Esophagus mucosa (tissue), 1 donor: ENCODE data around the gene CYTH2. TPM values are rescaled to one million over a fixed set of nuclear protein-coding genes. Genes with fewer than 3 reads are reported as not detected.
"Not testable (repeated sequence)": the region's sequence is repeated elsewhere in the genome, so short reads cannot be mapped to it uniquely, and the experiment has no call there.

Source experiments
- ATAC-seq: fragments of 200-7000 bp; cut with Tn5 transposase; one replicate; pipeline ENCODE4 v1.9.1; 2020
- total RNA-seq: library from RNA; stranded (reverse); gene quantifications from one replicate; pipeline ENCODE4 v1.2.4, GENCODE V29; 2023
- donor health status: DM: yes; HTN: yes; CAD: no.

Gene CYTH2
- total RNA-seq, 1 donor from 2014 or later, result 47.2 TPM

GRCh38 chr19:48477067-48477685 is 8.0 kb downstream of the CYTH2 start:
- no peak for ATAC-seq

DNA sequence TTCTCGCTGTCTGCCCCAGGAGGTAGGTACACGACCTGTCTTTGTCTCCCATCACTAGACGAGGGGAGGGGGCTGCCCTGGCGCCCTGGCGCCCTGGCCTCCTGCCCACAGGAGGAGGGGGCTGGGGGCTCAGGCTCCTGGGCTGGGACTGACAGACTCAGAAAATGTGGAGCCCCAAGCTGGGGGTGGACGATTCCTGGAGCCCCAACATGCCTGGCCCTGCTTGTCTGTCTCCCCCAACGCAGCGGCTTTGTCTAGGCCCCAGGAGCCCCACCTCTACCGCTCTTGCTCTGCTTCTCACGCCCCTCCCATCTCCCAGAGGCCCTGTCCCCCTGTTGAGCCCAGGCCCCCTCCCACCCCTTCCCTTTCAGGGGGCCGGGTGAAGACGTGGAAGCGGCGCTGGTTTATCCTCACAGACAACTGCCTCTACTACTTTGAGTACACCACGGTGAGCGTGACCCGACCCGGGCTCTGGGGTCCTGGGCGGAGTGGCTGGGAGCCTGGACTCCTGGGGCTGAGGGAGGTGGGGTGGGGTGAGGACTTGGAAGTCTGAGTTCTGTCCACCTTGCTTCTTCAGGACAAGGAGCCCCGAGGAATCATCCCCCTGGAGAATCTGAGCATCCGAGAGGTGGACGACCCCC is 8.6 kb downstream of the CYTH2 start:
- ATAC-seq, result no peak

DNA sequence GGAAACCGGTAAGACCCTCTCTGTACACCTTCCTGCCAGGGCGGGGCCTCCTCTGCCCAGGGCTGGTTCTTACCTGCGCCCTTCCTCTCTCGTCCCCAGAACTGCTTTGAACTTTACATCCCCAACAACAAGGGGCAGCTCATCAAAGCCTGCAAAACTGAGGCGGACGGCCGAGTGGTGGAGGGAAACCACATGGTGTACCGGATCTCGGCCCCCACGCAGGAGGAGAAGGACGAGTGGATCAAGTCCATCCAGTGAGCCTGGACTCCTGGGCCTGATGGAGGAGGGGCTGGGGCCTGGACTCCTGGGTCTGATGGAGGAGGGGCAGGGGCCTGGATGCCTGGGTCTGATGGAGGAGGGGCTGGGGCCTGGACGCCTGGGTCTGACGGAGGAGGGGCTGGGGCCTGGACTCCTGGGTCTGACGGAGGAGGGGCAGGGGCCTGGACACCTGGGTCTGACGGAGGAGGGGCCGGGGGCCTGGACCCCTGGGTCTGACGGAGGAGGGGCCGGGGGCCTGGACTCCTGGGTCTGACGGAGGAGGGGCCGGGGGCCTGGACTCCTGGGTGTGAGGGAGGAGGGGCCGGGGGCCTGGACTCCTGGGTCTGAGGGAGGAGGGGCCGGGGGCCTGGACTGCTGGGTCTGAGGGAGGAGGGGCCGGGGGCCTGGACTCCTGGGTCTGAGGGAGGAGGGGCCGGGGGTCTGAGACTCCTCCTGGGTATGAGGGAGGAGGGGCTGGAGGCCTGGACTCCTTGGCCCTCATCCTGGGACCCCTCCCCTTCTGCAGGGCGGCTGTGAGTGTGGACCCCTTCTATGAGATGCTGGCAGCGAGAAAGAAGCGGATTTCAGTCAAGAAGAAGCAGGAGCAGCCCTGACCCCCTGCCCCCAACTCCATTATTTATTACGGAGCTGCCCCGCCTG is 9.4 kb downstream of the CYTH2 start:
- no peak for ATAC-seq

- ATAC-seq, result peak; percentile 14
Observed at GRCh38 chr19:48479686-48480085, 10.5 kb downstream of the CYTH2 start.

DNA sequence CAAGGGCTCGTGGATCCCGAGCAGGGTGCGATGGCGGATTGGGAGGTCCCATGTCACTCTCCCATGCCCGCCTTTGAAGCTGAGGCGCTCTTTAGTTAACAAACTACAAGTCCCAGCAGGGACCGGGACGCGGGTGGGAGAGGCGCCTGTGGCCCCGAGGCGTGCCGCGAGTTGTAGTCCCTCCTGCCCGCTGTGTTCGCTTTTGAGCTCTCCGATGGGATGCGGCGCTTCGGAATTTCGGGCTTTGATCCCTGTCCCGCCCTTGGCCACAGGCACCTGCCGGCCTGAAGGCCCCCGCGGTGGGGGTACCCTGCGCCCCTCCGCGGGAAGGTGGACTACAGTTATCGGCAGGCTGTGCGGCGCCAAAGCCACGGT is 11.0 kb downstream of the CYTH2 start:
- peak; percentile 48 for ATAC-seq

DNA sequence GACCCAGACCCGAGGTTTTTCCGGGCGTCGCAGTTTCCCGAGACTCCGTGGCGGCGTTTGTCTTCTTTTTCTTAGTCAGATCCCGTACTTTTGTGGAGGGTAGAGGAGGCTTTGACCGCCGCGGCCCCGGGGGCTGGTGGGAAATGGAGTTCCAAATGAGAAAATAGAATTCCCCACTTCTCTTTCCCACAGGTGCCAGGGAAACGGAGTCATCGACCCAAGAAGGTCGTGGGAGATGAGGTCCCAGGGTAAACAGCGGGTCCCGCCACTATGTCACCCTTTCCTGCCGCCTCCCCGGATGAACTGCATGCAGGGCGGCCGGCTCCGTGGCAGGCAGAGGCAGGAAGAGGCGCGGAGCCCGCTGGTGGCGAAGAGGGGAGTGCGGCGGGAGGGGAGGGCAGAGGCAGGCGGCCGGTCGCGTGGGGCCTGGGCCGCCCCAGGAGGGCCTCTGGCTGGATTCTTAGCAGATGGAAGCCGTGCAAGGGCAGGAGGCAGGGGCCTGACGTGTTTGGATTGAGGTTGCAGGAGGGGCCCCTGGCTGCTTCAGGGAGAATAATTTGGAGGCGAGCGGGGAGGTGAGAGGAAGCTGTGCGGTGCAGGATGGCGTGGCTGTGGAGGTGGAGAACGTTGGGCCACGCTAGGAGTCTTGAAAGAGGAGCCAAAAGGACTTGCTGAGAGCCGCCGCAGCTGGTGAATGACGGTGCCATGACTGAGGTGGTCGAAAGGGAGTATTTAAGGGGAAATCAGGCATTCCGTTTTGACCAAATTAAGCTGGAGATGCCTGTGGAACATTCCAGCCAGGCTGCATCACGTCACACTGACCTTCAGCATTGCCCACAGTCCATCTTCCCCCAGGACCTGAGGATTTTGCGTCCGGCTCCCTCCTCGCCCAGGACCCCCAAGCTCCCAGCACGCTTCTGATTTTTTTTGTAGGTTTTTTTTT is 11.7 kb downstream of the CYTH2 start:
- ATAC-seq, result peak; percentile 33

DNA sequence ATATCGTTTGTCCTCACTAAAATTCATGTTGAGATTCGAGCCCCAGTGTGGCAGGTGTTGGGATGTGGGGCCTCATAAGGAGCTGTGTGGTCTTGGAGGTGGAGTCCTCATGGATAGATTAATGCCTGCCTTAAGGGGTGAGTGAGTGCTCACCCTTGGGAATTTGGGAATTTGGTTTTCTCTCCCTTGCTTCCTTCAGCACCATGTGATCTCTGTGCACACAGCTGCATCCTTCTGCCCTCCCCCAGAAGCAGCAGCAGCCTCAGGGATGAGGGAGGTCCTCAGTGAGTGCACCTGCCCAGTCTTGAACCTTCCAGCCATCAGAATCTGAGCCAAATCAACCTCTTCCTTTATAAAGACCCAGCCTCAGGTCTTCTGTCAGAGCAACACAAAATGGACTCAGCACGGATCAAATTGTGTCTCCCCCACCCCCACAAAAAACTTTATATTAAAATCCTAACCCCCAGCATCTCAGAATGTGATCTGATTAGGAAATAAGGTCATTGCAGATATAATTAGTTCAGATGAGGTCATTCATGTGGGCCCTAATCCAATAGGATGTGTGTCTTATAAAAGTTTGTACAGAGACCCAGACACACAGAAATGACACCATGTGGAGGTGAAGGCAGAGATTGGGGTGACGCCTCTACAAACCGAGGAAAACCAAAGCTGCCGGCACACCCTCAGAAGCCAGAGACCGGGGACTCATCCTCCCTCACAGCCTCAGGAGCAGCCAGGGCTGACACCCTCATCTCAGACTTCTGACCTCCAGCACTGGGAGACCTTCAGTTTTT is 12.9 kb downstream of the CYTH2 start:
- ATAC-seq, result peak; percentile 12

DNA sequence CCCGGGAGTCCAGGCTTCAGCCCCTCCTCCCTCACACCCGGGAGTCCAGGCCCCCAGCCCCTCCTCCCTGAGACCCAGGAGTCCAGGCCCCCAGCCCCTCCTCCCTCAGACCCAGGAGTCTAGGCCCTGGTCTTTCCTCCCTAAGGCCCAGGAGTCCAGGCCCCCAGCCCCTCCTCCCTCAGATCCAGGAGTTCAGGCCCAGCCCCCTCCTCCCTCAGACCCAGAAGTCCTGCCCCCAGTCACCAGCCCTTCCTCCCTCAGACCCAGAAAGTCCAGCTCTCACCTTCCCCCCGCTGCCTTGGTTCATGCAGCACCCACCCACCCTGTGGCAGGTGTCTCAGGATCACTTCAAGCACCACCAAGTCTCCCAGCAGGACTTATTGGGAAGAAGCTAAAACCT is 14.1 kb downstream of the CYTH2 start:
- ATAC-seq, result no peak

- ATAC-seq, result no peak
Observed at GRCh38 chr19:48484247-48484893, 15.2 kb downstream of the CYTH2 start.

DNA sequence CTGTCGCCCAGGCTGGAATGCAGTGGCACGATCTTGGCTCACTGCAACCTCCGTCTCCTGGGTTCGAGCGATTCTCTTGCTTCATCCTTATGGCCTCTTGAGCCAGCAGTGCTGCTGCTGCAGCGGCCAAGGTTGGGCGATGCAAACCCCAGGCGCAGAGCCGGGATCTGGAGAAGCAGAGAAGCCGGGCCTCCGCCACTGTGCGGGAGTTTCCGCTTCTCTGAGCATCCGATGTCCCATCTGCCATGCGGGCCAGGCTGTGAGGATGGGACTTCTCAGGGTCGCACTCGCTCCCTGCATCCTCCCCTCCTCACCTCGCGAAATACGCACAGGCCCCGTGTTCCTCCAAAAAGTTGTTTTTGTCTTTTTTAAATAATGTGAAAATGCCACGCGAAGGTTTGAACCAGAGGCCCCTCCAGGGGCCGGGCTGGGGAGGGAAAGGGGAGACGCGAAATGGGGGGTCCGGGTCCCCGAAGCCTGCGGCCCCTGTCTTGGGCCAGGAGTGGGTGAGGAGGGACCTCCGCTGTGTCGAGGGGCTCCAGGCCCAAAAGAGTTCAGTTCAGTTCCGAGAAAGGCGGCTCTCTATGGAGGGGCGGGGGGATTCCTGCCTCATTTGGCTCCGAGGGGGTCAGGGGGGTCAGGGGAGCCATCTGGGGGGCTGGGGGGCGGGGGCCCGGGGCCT is 15.9 kb downstream of the CYTH2 start:
- no peak for ATAC-seq

GRCh38 chr19:48486706-48487105 is 17.5 kb downstream of the CYTH2 start:
- ATAC-seq, result not testable (repeated sequence)

- peak; percentile 0 for ATAC-seq
Observed at GRCh38 chr19:48487544-48487943, 18.4 kb downstream of the CYTH2 start.

GRCh38 chr19:48487948-48488347 is 18.8 kb downstream of the CYTH2 start:
- peak; percentile 66 for ATAC-seq

DNA sequence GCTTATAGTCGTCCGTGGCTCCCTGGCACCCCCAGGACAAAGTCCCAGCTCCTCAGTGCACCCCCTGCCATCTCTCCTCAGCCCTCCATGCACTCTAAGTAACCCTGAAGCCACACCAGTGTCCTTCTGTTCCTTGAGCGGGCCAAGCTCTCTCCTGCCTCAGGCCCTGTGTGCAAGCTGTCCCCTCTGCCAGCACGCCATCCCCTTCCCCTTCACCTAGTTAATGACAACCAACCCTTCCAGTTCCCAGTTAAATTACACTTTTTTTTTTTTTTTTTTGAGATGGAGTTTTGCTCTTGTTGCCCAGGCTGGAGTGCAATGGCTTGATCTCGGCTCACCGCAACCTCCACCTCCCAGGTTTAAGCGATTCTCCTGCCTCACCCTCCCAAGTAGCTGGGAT is 19.3 kb downstream of the CYTH2 start:
- ATAC-seq, result not testable (repeated sequence)

GRCh38 chr19:48489608-48490216 is 20.5 kb downstream of the CYTH2 start:
- ATAC-seq, result peak; percentile 15

DNA sequence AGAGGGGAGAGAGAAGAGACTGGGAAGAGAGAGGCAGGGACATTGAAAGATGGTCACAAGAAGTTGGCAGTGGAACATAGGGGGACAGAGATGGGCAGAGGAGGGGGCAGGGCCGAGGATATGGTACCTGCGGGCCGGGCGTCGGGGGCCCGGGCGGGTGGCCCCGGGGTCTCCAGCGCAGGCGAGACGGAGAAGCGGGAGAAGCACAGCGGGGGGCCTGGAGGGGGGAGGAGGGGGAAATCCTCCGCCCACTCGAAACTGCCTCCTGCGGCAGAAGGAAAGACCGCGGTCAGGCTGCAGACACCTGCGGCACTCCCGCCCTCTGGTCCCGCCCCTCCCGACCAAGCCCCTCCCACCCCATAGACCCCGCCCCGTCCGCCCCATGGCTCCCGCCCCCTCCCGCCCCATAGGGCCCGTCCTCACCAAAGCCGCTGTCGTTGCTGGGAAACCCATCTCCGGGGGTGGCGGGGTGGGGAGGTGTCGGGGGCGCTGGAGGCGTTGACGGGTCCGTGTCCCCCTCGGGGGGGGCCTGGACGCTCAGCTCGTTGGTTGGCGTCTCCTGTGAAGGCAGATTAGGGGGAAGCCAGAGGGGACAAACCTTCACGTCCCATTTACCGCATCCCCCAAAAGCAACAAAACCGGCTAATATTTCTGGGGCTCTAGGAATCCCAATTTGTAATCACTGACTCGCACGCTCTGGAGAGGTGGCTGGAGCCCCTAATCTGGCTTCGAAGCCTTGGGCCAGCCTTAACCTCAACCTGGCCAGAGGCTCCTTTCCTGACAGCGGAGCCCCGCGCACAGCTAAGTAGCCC is 22.0 kb downstream of the CYTH2 start:
- no peak for ATAC-seq

GRCh38 chr19:48491793-48492123 is 22.6 kb downstream of the CYTH2 start:
- no peak for ATAC-seq

GRCh38 chr19:48492925-48493717 is 24.0 kb downstream of the CYTH2 start:
- ATAC-seq, result peak; percentile 89
